Neural crest cell (in vitro differentiated cells): ENCODE data around the gene EFHD1. TPM values are rescaled to one million over a fixed set of nuclear protein-coding genes. Genes with fewer than 3 reads are reported as not detected.
"Not testable (repeated sequence)": the region's sequence is repeated elsewhere in the genome, so short reads cannot be mapped to it uniquely, and the experiment has no call there.

Experiments
- DNase-seq: peaks from one replicate; pipeline ENCODE4 v3.0.0; 2021; ENCODE audit warnings: low read depth, mixed read lengths, low spot score
- H3K27ac Mint-ChIP-seq: one replicate; pipeline ENCODE4 v1.8.0; 2021; ENCODE audit warnings: mild to moderate bottlenecking, mixed read lengths; ENCODE audit not compliant: unreplicated experiment
- H3K27me3 Mint-ChIP-seq: 2 replicates; pipeline ENCODE4 v1.8.0; 2021; ENCODE audit warnings: low read depth, mild to moderate bottlenecking, mixed read lengths
- H3K36me3 Mint-ChIP-seq: 2 replicates; pipeline ENCODE4 v1.8.0; 2021; ENCODE audit warnings: low read depth, mild to moderate bottlenecking, mixed read lengths
- H3K4me1 Mint-ChIP-seq: 2 replicates; pipeline ENCODE4 v1.8.0; 2021; ENCODE audit warnings: mixed read lengths
- H3K4me3 Mint-ChIP-seq: one replicate; pipeline ENCODE4 v1.8.0; 2021; ENCODE audit warnings: mild to moderate bottlenecking, mixed read lengths
- H3K9me3 Mint-ChIP-seq: 2 replicates; pipeline ENCODE4 v1.8.0; 2021; ENCODE audit warnings: mixed read lengths
- total RNA-seq: library from RNA; stranded (reverse); gene quantifications from 2 replicates; pipeline ENCODE4 v1.2.1, GENCODE V29; 2021
- TF ChIP-seq, protein P1 (sequence below): fragments of 200-600 bp; sonication (generic); conservative IDR thresholded peaks from 2 replicates; pipeline ENCODE4 v1.5.0; 2021; ENCODE audit warnings: antibody characterized with exemption, mild to moderate bottlenecking

Gene EFHD1
- total RNA-seq, 1 donor from 2014 or later: 4.1 TPM

DNA sequence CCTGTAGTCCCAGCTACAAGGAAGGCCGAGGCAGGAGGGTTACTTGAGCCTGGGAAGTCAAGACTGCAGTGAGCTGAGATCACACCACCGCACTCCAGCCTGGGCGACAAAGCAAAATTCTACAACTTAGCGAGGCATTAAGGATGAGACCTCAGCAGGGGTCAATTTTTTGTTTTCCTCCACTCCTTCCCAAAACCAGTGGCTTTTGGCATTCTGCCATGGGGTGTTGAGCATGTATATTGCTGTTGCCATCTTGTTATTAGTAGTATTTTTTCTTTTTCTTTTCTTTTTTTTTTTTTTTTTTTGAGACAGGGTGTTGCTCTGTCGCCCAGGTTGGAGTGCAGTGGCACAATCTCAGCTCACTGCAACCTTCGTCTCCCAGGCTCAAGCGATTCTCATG lies 54.8 kb downstream of the EFHD1 start:
- H3K27ac Mint-ChIP-seq: no peak overlapping the region
- DNase-seq: no peak
- peaks cover 7% of the 10 kb centered on the region for H3K27me3 Mint-ChIP-seq
- TF ChIP-seq, protein P1, sequence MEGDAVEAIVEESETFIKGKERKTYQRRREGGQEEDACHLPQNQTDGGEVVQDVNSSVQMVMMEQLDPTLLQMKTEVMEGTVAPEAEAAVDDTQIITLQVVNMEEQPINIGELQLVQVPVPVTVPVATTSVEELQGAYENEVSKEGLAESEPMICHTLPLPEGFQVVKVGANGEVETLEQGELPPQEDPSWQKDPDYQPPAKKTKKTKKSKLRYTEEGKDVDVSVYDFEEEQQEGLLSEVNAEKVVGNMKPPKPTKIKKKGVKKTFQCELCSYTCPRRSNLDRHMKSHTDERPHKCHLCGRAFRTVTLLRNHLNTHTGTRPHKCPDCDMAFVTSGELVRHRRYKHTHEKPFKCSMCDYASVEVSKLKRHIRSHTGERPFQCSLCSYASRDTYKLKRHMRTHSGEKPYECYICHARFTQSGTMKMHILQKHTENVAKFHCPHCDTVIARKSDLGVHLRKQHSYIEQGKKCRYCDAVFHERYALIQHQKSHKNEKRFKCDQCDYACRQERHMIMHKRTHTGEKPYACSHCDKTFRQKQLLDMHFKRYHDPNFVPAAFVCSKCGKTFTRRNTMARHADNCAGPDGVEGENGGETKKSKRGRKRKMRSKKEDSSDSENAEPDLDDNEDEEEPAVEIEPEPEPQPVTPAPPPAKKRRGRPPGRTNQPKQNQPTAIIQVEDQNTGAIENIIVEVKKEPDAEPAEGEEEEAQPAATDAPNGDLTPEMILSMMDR: no peak
- H3K9me3 Mint-ChIP-seq: no peaks in the 10 kb centered on the region
- H3K36me3 Mint-ChIP-seq: no peaks in the 10 kb centered on the region
- H3K4me1 Mint-ChIP-seq: no peaks in the 10 kb centered on the region
- no peak overlapping the region for H3K4me3 Mint-ChIP-seq

DNA sequence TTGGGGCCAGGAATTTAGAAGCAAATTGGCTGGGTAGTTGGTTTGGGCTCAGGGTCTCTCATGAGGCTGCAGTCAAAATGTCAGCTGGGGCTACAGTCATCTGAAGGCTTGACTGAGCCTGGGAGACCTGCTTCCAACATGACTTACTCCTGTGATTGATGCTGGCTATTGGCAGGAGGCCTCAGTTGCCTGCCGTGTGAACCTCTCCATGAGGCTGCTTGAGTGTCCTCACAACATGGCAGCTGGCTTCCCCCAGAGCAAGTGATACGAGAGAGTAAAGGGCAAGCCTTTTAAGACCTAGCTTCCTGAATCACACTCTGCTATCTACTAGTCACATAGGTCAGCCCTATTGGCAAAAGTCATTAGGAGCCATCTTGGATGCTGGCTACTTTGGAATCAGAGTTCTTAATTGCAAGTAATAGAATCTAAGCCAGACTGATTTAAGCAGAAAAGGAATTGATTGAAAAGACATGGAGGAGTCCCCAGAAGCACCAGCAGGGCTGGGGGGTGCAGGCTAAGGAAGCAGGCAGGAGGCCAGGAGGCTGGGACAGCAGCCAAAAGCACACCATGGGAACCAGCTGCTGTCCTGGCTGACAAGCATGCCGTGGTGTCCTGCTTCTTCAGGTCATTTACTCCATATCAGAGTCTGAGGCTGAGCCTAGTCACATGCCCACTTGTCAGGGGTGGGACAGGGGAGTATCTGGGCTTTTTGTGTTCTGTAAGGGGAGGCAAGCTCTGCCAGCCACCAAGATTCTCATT lies 55.9 kb downstream of the EFHD1 start:
- Mint-ChIP-seq H3K4me1 (no peaks in the 10 kb centered on the region), H3K27me3 (peaks cover 6% of the 10 kb centered on the region), H3K9me3 (peaks cover under 1% of the 10 kb centered on the region), H3K27ac (no peak overlapping the region), H3K4me3 (no peak overlapping the region), H3K36me3 (no peaks in the 10 kb centered on the region)
- TF ChIP-seq, protein P1: no peak
- DNase-seq: no peak

DNA sequence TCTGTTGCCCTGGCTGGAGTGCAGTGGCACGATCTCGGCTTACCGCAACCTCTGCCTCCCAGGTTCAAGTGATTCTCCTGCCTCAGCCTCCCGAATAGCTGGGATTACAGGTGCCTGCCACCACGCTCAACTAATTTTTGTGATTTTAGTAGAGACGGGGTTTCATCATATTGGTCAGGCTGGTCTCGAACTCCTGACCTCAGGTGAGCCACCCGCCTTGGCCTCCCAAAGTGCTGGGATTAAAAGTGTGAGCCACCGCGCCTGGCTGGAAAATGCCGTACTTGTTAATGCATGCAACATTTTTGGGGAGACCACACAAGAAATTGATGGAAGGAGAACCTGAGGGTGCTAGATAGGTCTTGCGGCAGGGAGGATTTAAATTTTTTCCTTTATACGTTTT lies 57.7 kb downstream of the EFHD1 start:
- not testable (repeated sequence) for DNase-seq, H3K9me3 Mint-ChIP-seq, H3K27ac Mint-ChIP-seq, H3K4me1 Mint-ChIP-seq, H3K36me3 Mint-ChIP-seq, H3K4me3 Mint-ChIP-seq
- peaks cover 10% of the 10 kb centered on the region for H3K27me3 Mint-ChIP-seq

DNA sequence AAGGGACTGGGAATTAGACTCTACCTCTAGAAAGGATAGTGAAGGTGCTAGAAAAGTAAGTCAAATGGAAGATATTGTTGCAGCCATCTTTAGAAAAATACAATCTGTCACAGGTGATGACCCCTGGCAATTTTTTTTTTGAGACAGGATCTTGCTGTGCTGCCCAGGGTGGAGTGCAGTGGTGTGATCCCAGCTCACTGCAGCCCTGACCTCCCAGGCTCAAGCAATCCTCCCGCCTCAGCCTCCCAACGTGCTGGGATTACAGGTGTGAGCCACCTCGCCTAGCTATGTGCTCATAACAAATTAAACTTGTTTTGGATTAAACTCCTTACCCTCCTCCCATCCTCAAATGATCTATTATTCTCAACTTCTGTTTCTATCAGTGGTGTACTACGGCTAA lies 59.9 kb downstream of the EFHD1 start:
- Mint-ChIP-seq H3K4me3 (peak overlapping the region; percentile 34), H3K9me3 (peaks cover 5% of the 10 kb centered on the region), H3K4me1 (peaks cover 12% of the 10 kb centered on the region), H3K27me3 (peaks cover 10% of the 10 kb centered on the region), H3K36me3 (no peaks in the 10 kb centered on the region), H3K27ac (no peak overlapping the region)
- no peak for DNase-seq
- TF ChIP-seq, protein P1: no peak

DNA sequence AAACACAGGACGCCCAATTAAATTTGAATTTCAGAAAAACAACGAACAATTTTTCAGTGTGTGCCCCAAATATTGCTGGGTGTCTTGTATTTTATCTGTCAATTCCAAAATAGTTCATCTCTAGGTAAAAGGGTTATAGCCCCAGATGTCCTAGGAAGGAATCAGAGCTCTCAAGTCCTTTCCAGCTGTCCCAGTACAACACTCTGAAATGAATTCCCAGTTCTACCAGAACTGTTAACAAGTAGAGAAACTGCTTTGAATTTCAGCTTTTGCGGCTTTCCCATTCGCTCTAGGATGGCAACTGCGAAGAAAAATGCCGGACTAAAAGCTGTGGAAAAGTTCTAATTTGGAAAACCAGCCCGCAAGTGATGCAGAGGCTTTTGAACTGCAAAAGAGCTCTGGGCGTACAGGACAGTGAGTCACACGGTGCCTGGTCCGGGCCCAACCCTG lies 63.2 kb downstream of the EFHD1 start:
- H3K4me1 Mint-ChIP-seq: peaks cover 34% of the 10 kb centered on the region
- TF ChIP-seq, protein P1: no peak
- peaks cover 5% of the 10 kb centered on the region for H3K9me3 Mint-ChIP-seq
- DNase-seq: no peak
- peak overlapping the region; percentile 67 for H3K27ac Mint-ChIP-seq
- H3K36me3 Mint-ChIP-seq: peaks cover 4% of the 10 kb centered on the region
- peaks cover 10% of the 10 kb centered on the region for H3K27me3 Mint-ChIP-seq
- H3K4me3 Mint-ChIP-seq: peak overlapping the region; percentile 96

DNA sequence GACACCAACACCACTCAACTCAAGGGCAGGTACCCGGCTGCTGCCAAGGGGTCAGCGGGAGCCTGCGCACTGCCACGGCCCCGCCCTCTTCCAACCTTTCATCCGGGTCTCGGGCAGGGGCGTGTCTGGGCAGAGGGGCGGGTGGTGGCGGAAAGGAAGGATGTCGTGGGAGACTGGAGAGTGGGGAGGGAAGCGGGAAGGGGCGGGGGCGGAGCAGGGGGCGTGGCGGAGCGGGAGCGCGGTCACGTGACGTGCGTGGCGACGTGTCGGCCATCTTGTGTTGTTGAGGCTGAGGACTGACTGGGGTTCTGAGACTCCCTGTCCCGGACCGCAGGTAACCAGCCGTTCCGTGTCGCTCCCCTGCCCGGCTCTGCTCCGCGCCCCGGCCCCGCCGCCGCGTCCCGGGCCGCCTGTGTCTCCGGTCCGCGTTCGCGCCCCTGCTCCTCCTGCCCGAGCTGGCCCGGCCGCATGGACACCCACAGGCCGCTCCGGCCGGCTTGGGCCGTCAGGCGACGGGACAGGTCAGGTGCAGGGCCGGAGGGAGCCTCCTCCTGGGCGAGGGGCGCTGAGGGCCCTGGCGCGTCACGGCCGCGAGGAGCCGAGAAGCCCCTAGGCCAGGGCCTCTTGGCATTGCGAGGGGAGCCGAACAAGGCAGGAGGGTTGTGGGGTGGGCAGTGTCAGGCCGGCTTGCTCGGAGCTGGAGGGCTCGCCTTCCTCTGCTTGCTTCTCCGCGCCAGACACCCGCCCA lies 63.8 kb downstream of the EFHD1 start, which contains the start of gene GIGYF2:
GIGYF2 (plus strand) TSS at position 273 of the 748 bp plus-strand sequence. CDS start 37,867 bp downstream, outside the sequence.
- H3K36me3 Mint-ChIP-seq: peaks cover 4% of the 10 kb centered on the region
- peak within 1 kb of the TSS; percentile 96 for H3K4me3 Mint-ChIP-seq
- TF ChIP-seq, protein P1: no peak
- H3K27me3 Mint-ChIP-seq: peaks cover 10% of the 10 kb centered on the region
- H3K9me3 Mint-ChIP-seq: peaks cover 5% of the 10 kb centered on the region
- H3K4me1 Mint-ChIP-seq: peaks cover 34% of the 10 kb centered on the region
- peak; percentile 95 for DNase-seq
- H3K27ac Mint-ChIP-seq: peak within 1 kb of the TSS; percentile 93
